Astrocyte of the spinal cord (primary cell): ENCODE data around the gene ERVMER34-1.

Source experiments
- DNase-seq: peaks from one replicate; pipeline ENCODE4 v3.0.0; 2011; ENCODE audit warnings: low read depth, low spot score
- H3K4me3 ChIP-seq: 2 replicates; pipeline ENCODE4 v1.5.1; 2011; ENCODE audit warnings: low read depth, mild to moderate bottlenecking, low read length, moderate library complexity
- in situ Hi-C: cut with HindIII; loops from 2 replicates; pipeline ENCODE4 v1.10.0; 2017; ENCODE audit warnings: low sequenced_read_pairs
- TF ChIP-seq, protein P1 (sequence below): IDR thresholded peaks from 2 replicates; pipeline ENCODE4 v1.5.1; 2012; ENCODE audit warnings: low read depth, mild to moderate bottlenecking, low read length, inconsistent platforms

The ERVMER34-1 gene, protein sequence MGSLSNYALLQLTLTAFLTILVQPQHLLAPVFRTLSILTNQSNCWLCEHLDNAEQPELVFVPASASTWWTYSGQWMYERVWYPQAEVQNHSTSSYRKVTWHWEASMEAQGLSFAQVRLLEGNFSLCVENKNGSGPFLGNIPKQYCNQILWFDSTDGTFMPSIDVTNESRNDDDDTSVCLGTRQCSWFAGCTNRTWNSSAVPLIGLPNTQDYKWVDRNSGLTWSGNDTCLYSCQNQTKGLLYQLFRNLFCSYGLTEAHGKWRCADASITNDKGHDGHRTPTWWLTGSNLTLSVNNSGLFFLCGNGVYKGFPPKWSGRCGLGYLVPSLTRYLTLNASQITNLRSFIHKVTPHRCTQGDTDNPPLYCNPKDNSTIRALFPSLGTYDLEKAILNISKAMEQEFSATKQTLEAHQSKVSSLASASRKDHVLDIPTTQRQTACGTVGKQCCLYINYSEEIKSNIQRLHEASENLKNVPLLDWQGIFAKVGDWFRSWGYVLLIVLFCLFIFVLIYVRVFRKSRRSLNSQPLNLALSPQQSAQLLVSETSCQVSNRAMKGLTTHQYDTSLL

DNA sequence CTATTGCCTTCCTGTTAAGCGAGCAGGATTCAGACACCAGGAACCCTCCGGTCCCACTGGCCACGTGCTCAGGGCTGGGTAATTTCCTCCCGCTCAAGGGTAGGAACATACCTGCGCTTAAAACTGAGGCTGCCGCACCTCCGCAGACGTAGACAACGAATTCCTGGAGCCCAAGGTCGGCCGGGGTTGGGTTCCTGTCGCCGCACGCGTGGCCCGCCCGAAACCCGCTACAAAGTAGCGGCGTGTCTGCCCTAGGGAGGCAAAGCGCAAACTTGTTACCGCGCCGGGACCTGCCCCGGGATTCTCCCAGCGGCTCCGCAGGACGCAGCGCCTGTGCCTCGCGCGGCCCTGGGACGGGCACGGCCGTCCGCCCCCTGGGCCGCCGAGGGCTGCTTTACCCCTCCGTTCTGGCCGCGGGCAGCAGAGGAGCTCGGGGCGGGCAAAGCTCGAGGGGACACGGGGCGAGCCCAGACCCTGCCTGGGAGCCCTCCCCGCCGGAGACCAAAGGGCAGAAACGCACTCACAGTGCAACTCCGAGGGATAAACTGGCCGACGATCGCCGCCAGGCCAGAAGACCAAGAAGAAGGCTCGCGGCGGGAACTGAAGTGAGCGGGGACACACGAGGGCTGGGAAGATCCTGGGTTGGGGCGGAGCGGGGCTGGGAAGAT, at the start of gene ERVMER34-1:
TSS of gene ERVMER34-1 (minus strand) at position 607 of the 668 bp plus-strand sequence. CDS start 5,905 bp downstream, outside the sequence.
- TF ChIP-seq, protein P1, sequence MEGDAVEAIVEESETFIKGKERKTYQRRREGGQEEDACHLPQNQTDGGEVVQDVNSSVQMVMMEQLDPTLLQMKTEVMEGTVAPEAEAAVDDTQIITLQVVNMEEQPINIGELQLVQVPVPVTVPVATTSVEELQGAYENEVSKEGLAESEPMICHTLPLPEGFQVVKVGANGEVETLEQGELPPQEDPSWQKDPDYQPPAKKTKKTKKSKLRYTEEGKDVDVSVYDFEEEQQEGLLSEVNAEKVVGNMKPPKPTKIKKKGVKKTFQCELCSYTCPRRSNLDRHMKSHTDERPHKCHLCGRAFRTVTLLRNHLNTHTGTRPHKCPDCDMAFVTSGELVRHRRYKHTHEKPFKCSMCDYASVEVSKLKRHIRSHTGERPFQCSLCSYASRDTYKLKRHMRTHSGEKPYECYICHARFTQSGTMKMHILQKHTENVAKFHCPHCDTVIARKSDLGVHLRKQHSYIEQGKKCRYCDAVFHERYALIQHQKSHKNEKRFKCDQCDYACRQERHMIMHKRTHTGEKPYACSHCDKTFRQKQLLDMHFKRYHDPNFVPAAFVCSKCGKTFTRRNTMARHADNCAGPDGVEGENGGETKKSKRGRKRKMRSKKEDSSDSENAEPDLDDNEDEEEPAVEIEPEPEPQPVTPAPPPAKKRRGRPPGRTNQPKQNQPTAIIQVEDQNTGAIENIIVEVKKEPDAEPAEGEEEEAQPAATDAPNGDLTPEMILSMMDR: no peak
- DNase-seq: peak; percentile 28
- in situ Hi-C loops: no loop called here
- H3K4me3 ChIP-seq: peak within 1 kb of the TSS; percentile 42

DNA sequence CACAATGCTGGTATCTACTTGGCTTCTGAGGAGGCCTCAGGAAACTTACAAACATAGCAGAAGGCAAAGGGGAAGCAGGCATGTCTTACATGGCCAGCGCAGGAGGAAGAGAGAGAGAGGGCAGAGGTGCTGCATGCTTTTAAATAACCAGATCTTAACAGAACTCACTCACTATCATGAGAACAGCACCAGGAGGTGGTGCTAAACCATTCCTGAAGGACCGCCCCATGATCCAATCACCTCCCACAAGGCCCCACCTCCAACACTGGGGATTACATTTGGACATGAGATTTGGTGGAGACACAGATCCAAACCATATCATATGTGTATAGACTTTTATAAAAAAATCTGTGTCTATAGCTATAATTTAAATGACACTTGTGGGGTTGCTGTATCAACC, 48.6 kb upstream of the ERVMER34-1 start:
- no peak overlapping the region for H3K4me3 ChIP-seq
- in situ Hi-C loops: no loop called here
- no peak for DNase-seq
- TF ChIP-seq, protein P1: no peak

DNA sequence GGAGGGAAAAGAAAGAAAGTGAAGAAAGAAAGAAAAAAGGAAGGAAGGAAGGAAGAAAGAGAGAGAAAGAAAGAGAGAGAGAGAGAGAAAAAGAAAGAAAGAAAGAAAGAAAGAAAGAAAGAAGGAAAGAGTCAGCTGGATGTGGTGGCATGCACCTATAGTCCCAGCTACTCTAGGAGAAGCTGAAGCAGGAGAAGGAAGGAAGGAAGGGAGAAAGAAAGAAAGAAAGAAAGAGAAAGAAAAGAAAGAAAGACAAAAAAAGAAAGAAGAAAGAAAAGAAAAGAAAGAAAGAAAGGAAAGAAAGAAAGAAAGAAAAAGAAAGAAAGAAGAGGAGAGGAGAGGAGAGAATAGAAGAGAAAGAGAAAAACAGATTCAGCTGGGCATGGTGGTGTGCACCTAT, 44.3 kb upstream of the ERVMER34-1 start:
- in situ Hi-C loops: no loop called here
- DNase-seq: no peak
- TF ChIP-seq, protein P1: no peak
- no peak overlapping the region for H3K4me3 ChIP-seq

DNA sequence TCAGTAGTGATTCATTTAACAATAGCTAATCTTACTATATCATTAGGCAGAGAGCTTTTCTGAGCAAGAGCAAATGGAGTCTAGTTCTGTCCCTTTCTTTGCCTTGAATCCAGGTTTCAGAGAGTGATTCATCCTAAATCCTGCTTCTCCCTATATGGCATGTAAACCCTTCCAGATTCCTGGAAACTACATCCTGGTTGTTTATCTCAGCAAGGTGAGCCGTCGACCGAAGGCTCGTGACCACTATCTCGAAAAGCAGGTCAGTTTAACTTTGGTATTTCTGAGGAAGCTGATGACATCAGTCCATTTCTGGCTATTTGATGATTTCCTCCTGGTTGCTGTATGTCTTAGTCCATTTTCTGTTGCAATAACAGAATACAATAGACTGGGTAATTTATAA, 40.7 kb upstream of the ERVMER34-1 start:
- no peak for DNase-seq
- in situ Hi-C loops: no loop called here
- TF ChIP-seq, protein P1: no peak
- no peak overlapping the region for H3K4me3 ChIP-seq

DNA sequence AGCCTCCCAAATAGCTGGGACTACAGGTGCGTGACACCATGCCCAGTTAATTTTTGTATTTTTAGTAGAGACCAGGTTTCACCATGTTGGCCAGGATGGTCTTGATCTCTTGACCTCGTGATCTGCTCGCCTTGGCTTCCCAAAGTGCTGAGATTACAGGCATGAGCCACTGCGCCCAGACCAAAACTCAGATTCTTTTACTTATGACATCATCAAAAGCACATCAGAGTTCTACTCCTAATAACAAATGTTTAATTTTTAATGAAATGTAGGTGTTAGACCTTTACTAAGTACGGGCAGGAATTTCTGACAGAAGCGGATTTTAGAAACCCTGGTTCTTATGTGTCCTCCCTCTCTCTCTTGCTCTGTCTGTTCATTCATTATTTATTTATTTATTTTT, 38.5 kb upstream of the ERVMER34-1 start:
- TF ChIP-seq, protein P1: no peak
- H3K4me3 ChIP-seq: no peak overlapping the region
- in situ Hi-C loops: no loop called here
- no peak for DNase-seq

DNA sequence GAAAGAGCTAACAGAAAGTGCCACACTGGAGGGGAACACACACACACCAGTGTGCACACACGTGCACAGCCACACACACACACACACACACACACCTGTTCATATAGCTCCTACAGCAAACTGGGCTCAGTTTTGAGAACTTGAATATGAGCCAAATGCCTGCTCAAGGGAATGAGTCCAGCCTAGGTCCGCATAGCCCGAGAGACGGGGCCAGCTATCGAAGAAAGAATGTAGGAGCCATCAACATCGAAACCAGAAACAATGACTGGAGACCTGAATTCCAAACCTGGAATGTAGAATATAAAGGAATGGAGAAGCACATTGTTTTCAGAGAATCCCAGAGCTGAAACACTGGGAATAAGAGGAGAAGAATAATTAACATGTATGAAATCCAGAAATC, 37.6 kb upstream of the ERVMER34-1 start:
- no peak overlapping the region for H3K4me3 ChIP-seq
- no peak for DNase-seq
- TF ChIP-seq, protein P1: no peak
- in situ Hi-C loops: no loop called here
